DND-41 (cell line): ENCODE measurements around the gene COMP.

Source experiments
- EZH2 ChIP-seq: IDR thresholded peaks from 3 replicates; pipeline ENCODE4 v1.6.1; 2012; ENCODE audit warnings: borderline replicate concordance, low read depth, mild to moderate bottlenecking, moderate library complexity, low read length, inconsistent platforms; ENCODE audit not compliant: severe bottlenecking
- TF ChIP-seq, protein P1 (sequence below): IDR thresholded peaks from 2 replicates; pipeline ENCODE4 v1.5.1; 2012; ENCODE audit warnings: borderline replicate concordance, low read length, moderate library complexity, mild to moderate bottlenecking; ENCODE audit not compliant: poor library complexity, severe bottlenecking; ENCODE audit errors: extremely low read depth

DNA sequence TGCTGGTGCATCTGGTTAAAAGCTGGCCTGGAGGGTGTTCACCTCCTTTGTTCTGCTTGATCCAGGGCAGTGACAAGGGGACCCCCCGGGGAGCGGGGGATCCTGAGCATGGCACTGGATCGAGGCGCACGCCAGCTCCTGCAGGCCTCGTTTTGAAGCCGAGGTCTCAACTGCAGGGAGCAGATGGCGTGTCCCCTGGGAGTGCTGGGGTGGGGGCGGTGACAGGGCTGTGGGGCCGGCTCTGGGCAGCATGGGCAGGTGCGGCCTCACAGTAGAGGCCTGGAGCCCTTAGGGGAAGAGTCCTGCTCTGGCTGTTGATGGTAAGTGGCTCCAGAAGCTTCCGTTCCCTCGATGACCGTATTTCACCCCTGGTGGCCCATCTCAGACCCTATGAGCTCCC, 55.8 kb downstream of the COMP start:
- TF ChIP-seq, protein P1, sequence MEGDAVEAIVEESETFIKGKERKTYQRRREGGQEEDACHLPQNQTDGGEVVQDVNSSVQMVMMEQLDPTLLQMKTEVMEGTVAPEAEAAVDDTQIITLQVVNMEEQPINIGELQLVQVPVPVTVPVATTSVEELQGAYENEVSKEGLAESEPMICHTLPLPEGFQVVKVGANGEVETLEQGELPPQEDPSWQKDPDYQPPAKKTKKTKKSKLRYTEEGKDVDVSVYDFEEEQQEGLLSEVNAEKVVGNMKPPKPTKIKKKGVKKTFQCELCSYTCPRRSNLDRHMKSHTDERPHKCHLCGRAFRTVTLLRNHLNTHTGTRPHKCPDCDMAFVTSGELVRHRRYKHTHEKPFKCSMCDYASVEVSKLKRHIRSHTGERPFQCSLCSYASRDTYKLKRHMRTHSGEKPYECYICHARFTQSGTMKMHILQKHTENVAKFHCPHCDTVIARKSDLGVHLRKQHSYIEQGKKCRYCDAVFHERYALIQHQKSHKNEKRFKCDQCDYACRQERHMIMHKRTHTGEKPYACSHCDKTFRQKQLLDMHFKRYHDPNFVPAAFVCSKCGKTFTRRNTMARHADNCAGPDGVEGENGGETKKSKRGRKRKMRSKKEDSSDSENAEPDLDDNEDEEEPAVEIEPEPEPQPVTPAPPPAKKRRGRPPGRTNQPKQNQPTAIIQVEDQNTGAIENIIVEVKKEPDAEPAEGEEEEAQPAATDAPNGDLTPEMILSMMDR, result no peak
- no peak for TF ChIP-seq EZH2
